T-helper 1 cell treated with Interleukin-12 subunit alpha and Interleukin-12 subunit beta and Interleukin-4 antibody, amounts not matched to agents 30 μg/mL and 1 μg/mL, for 36 hours (primary cell): ENCODE results near the gene MRNIP.

Experiments
- H3K27ac Mint-ChIP-seq: one replicate; pipeline ENCODE4 v1.8.0; 2021; ENCODE audit warnings: mild to moderate bottlenecking, mixed read lengths
- H3K27me3 Mint-ChIP-seq: one replicate; pipeline ENCODE4 v1.8.0; 2021; ENCODE audit warnings: low read depth, mixed read lengths
- H3K36me3 Mint-ChIP-seq: one replicate; pipeline ENCODE4 v1.8.0; 2021; ENCODE audit warnings: low read depth, mixed read lengths
- H3K4me1 Mint-ChIP-seq: one replicate; pipeline ENCODE4 v1.8.0; 2021; ENCODE audit warnings: low read depth, mixed read lengths
- H3K4me3 Mint-ChIP-seq: one replicate; pipeline ENCODE4 v1.8.0; 2021; ENCODE audit warnings: mild to moderate bottlenecking, moderate library complexity, mixed read lengths
- H3K9me3 Mint-ChIP-seq: one replicate; pipeline ENCODE4 v1.8.0; 2021; ENCODE audit warnings: mixed read lengths

MRNIP gene

GRCh38 chr5:179858586-179859427, at the start of gene MRNIP:
TSS of gene MRNIP (minus strand) at chr5:179858817. CDS start at chr5:179858796, 21 bp downstream.
- Mint-ChIP-seq H3K27me3 (no peaks in the 10 kb centered on the region), H3K36me3 (peaks cover 13% of the 10 kb centered on the region), H3K4me3 (peak within 1 kb of the TSS; percentile 96), H3K9me3 (no peaks in the 10 kb centered on the region), H3K27ac (peak within 1 kb of the TSS; percentile 85), H3K4me1 (peaks cover 6% of the 10 kb centered on the region)

GRCh38 chr5:179907556-179908324, 49.1 kb upstream of the MRNIP start, which contains the start of gene TBC1D9B:
TSS of gene TBC1D9B (minus strand) at chr5:179907897. CDS start at chr5:179907821, 76 bp downstream.
- Mint-ChIP-seq H3K36me3 (peaks cover 12% of the 10 kb centered on the region), H3K27me3 (no peaks in the 10 kb centered on the region), H3K9me3 (no peaks in the 10 kb centered on the region), H3K27ac (peak within 1 kb of the TSS; percentile 87), H3K4me3 (peak within 1 kb of the TSS; percentile 93), H3K4me1 (peaks cover 8% of the 10 kb centered on the region)

- Mint-ChIP-seq H3K4me1 (peaks cover 8% of the 10 kb centered on the region), H3K27me3 (no peaks in the 10 kb centered on the region), H3K9me3 (no peaks in the 10 kb centered on the region), H3K36me3 (peaks cover 14% of the 10 kb centered on the region), H3K4me3 (peak overlapping the region; percentile 93), H3K27ac (peak overlapping the region; percentile 87)
These were observed 48.4 kb upstream of the MRNIP start for GRCh38 chr5:179906795-179907555.

GRCh38 chr5:179906294-179906794, 47.7 kb upstream of the MRNIP start:
- Mint-ChIP-seq H3K27me3 (no peaks in the 10 kb centered on the region), H3K4me1 (peaks cover 8% of the 10 kb centered on the region), H3K36me3 (peaks cover 16% of the 10 kb centered on the region), H3K4me3 (peak overlapping the region; percentile 93), H3K9me3 (no peaks in the 10 kb centered on the region), H3K27ac (peak overlapping the region; percentile 59)

GRCh38 chr5:179905161-179905560, 46.5 kb upstream of the MRNIP start:
- Mint-ChIP-seq H3K36me3 (peaks cover 16% of the 10 kb centered on the region), H3K27me3 (no peaks in the 10 kb centered on the region), H3K9me3 (no peaks in the 10 kb centered on the region), H3K4me1 (peaks cover 8% of the 10 kb centered on the region), H3K27ac (no peak overlapping the region), H3K4me3 (no peak overlapping the region)

GRCh38 chr5:179904463-179905160, 46.0 kb upstream of the MRNIP start:
- Mint-ChIP-seq H3K9me3 (no peaks in the 10 kb centered on the region), H3K4me1 (peaks cover 8% of the 10 kb centered on the region), H3K4me3 (no peak overlapping the region), H3K27me3 (no peaks in the 10 kb centered on the region), H3K27ac (no peak overlapping the region), H3K36me3 (peaks cover 17% of the 10 kb centered on the region)

- H3K4me1 Mint-ChIP-seq, result peaks cover 8% of the 10 kb centered on the region
- H3K27ac Mint-ChIP-seq, result no peak overlapping the region
- H3K9me3 Mint-ChIP-seq, result no peaks in the 10 kb centered on the region
- H3K4me3 Mint-ChIP-seq, result no peak overlapping the region
- H3K36me3 Mint-ChIP-seq, result peaks cover 23% of the 10 kb centered on the region
- H3K27me3 Mint-ChIP-seq, result no peaks in the 10 kb centered on the region
These were observed 44.1 kb upstream of the MRNIP start for GRCh38 chr5:179902763-179903158.

- Mint-ChIP-seq H3K4me3 (no peak overlapping the region), H3K27ac (no peak overlapping the region), H3K27me3 (no peaks in the 10 kb centered on the region), H3K36me3 (peaks cover 27% of the 10 kb centered on the region), H3K4me1 (peaks cover 8% of the 10 kb centered on the region), H3K9me3 (no peaks in the 10 kb centered on the region)
These were observed 43.5 kb upstream of the MRNIP start for GRCh38 chr5:179901915-179902762.

GRCh38 chr5:179901462-179901861, 42.8 kb upstream of the MRNIP start:
- Mint-ChIP-seq H3K4me3 (no peak overlapping the region), H3K36me3 (peaks cover 27% of the 10 kb centered on the region), H3K9me3 (no peaks in the 10 kb centered on the region), H3K4me1 (peaks cover 6% of the 10 kb centered on the region), H3K27ac (no peak overlapping the region), H3K27me3 (no peaks in the 10 kb centered on the region)

- no peaks in the 10 kb centered on the region for H3K27me3 Mint-ChIP-seq
These were observed 42.1 kb upstream of the MRNIP start for GRCh38 chr5:179900711-179901110.

GRCh38 chr5:179900206-179900605, 41.6 kb upstream of the MRNIP start:
- H3K4me1 Mint-ChIP-seq, result peaks cover 1% of the 10 kb centered on the region
- H3K36me3 Mint-ChIP-seq, result peaks cover 22% of the 10 kb centered on the region
- no peak overlapping the region for H3K4me3 Mint-ChIP-seq
- no peaks in the 10 kb centered on the region for H3K27me3 Mint-ChIP-seq
- no peaks in the 10 kb centered on the region for H3K9me3 Mint-ChIP-seq
- no peak overlapping the region for H3K27ac Mint-ChIP-seq

More at GRCh38 chr5:179900711-179901110, 42.1 kb upstream of the MRNIP start:
- H3K27ac Mint-ChIP-seq, result no peak overlapping the region
- H3K4me1 Mint-ChIP-seq, result peaks cover 2% of the 10 kb centered on the region
- H3K36me3 Mint-ChIP-seq, result peaks cover 23% of the 10 kb centered on the region
- no peaks in the 10 kb centered on the region for H3K9me3 Mint-ChIP-seq
- no peak overlapping the region for H3K4me3 Mint-ChIP-seq

GRCh38 chr5:179895861-179896260, 37.2 kb upstream of the MRNIP start:
- no peak overlapping the region for H3K4me3 Mint-ChIP-seq
- no peaks in the 10 kb centered on the region for H3K9me3 Mint-ChIP-seq
- peaks cover 16% of the 10 kb centered on the region for H3K36me3 Mint-ChIP-seq
- H3K4me1 Mint-ChIP-seq, result no peaks in the 10 kb centered on the region
- no peak overlapping the region for H3K27ac Mint-ChIP-seq
- no peaks in the 10 kb centered on the region for H3K27me3 Mint-ChIP-seq
